ENCODE results near the gene OSBP2.

GRCh38 chr22:30782613-30783012 lies 87.9 kb downstream of the OSBP2 start:
- TF ChIP-seq CTCF (IDR thresholded peaks at IDR 0.05) (no peak), POLR2A (IDR thresholded peaks at IDR 0.05) (no peak)
